Measurements from ENCODE around the gene DHX29.

The DHX29 gene

GRCh38 chr5:55211184-55211874, 96.2 kb downstream of the DHX29 start:
- H3K4me3 ChIP-seq (ENCODE audit: low read depth, low read length), result no peak overlapping the region
- ChIA-PET POLR2A (no interaction called here), CTCF (no interaction called here)
- DNase-seq (ENCODE audit: low read depth, low spot score), result no peak
- TF ChIP-seq, protein P1, sequence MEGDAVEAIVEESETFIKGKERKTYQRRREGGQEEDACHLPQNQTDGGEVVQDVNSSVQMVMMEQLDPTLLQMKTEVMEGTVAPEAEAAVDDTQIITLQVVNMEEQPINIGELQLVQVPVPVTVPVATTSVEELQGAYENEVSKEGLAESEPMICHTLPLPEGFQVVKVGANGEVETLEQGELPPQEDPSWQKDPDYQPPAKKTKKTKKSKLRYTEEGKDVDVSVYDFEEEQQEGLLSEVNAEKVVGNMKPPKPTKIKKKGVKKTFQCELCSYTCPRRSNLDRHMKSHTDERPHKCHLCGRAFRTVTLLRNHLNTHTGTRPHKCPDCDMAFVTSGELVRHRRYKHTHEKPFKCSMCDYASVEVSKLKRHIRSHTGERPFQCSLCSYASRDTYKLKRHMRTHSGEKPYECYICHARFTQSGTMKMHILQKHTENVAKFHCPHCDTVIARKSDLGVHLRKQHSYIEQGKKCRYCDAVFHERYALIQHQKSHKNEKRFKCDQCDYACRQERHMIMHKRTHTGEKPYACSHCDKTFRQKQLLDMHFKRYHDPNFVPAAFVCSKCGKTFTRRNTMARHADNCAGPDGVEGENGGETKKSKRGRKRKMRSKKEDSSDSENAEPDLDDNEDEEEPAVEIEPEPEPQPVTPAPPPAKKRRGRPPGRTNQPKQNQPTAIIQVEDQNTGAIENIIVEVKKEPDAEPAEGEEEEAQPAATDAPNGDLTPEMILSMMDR (IDR thresholded peaks at IDR 0.05; ENCODE audit: insufficient read depth, low read length, missing control alignments), result no peak

Measured in AG04449 (cell line).